Measurements from ENCODE around the gene DDX41.
"Not testable (repeated sequence)": the region's sequence is repeated elsewhere in the genome, so short reads cannot be mapped to it uniquely, and the experiment has no call there.

Gene DDX41

GRCh38 chr5:177516601-177517568 is at the start of gene DDX41:
DDX41 (minus strand) TSS chr5:177516961; CDS start chr5:177516945, 16 bp downstream.
- DNase-seq, result peak; percentile 49

GRCh38 chr5:177565046-177565445 is 48.3 kb upstream of the DDX41 start:
- no peak for DNase-seq

GRCh38 chr5:177559446-177559941 is 42.7 kb upstream of the DDX41 start:
- not testable (repeated sequence) for DNase-seq

- no peak for DNase-seq
These were observed 41.0 kb upstream of the DDX41 start for GRCh38 chr5:177557796-177558195.

GRCh38 chr5:177557041-177557647 is 40.4 kb upstream of the DDX41 start:
- DNase-seq, result no peak

- DNase-seq, result no peak
These were observed 38.9 kb upstream of the DDX41 start for GRCh38 chr5:177555665-177556064.

- DNase-seq, result no peak
These were observed 38.5 kb upstream of the DDX41 start for GRCh38 chr5:177555228-177555627.

GRCh38 chr5:177554474-177555111 is 37.8 kb upstream of the DDX41 start, which contains the start of gene FAM193B:
FAM193B (minus strand) TSS chr5:177554563; CDS start chr5:177554458, 105 bp downstream.
- DNase-seq, result no peak

GRCh38 chr5:177553671-177554429 is 37.1 kb upstream of the DDX41 start:
- DNase-seq, result no peak

- DNase-seq, result no peak
These were observed 36.2 kb upstream of the DDX41 start for GRCh38 chr5:177552839-177553455.

GRCh38 chr5:177550122-177550521 is 33.4 kb upstream of the DDX41 start:
- DNase-seq, result no peak

- no peak for DNase-seq
These were observed 31.7 kb upstream of the DDX41 start for GRCh38 chr5:177548495-177548894.

GRCh38 chr5:177547736-177548135 is 31.0 kb upstream of the DDX41 start:
- no peak for DNase-seq

GRCh38 chr5:177546258-177546741 is 29.5 kb upstream of the DDX41 start:
- no peak for DNase-seq

- DNase-seq, result no peak
These were observed 28.9 kb upstream of the DDX41 start for GRCh38 chr5:177545487-177546257.

GRCh38 chr5:177542816-177543465 is 26.2 kb upstream of the DDX41 start:
- no peak for DNase-seq

- no peak for DNase-seq
These were observed 23.7 kb upstream of the DDX41 start for GRCh38 chr5:177540438-177540837.

- no peak for DNase-seq
These were observed 22.6 kb upstream of the DDX41 start for GRCh38 chr5:177539411-177539810.

GRCh38 chr5:177538876-177539275 is 22.1 kb upstream of the DDX41 start:
- DNase-seq, result no peak
